H1 (cell line): ENCODE data around the gene PRMT2. TPM values are rescaled to one million over a fixed set of nuclear protein-coding genes. Genes with fewer than 3 reads are reported as not detected.

Experiments used
- CTCF ChIA-PET: fragments of 300-600 bp; sonication (Branson Sonifier 250); formaldehyde crosslinking; loops from one replicate; lab custom pipeline; 2021; ENCODE audit not compliant: partially characterized antibody; lab: Charles Lee
- POLR2A ChIA-PET: fragments of 300-600 bp; sonication (Branson Sonifier 250); formaldehyde crosslinking; loops from one replicate; lab custom pipeline; 2021; ENCODE audit warnings: inconsistent platforms; ENCODE audit not compliant: partially characterized antibody; lab: Charles Lee
- DNase-seq, 2 experiments: peaks; one replicate each; pipeline versions ENCODE4 v3.0.0 to v3.0.0-alpha.2; 2010 to 2022; ENCODE audit warnings: low spot score in 2 of 2, low read depth in 1 of 2, mixed read lengths in 1 of 2
- FAIRE-seq: peaks from 2 replicates; lab custom pipeline; 2011; peaks lifted over from hg19 to GRCh38; lab: Jason Lieb, UNC
- H2AFZ ChIP-seq: 2 replicates; pipeline ENCODE4 v1.8.1; 2012; ENCODE audit warnings: low read length, inconsistent platforms
- H2AK5ac ChIP-seq: 2 replicates; pipeline ENCODE4 v1.6.1; 2013; ENCODE audit warnings: low read depth, low read length
- H2BK120ac ChIP-seq: replicated peaks from 2 replicates; pipeline ENCODE3; 2013; ENCODE audit warnings: low read depth, low read length, inconsistent platforms
- H2BK12ac ChIP-seq: 2 replicates; pipeline ENCODE4 v1.6.1; 2013; ENCODE audit warnings: low read depth, low read length
- H2BK15ac ChIP-seq: 2 replicates; pipeline ENCODE4 v1.6.1; 2013; ENCODE audit warnings: low read length
- H2BK20ac ChIP-seq: 2 replicates; pipeline ENCODE4 v1.6.1; 2013; ENCODE audit warnings: low read length
- H2BK5ac ChIP-seq: 2 replicates; pipeline ENCODE4 v1.6.1; 2013; ENCODE audit warnings: low read depth, low read length
- H3K14ac ChIP-seq: 2 replicates; pipeline ENCODE4 v1.6.1; 2013; ENCODE audit warnings: inconsistent platforms; ENCODE audit not compliant: insufficient read length
- H3K18ac ChIP-seq: 2 replicates; pipeline ENCODE4 v1.6.1; 2013; ENCODE audit warnings: low read length; ENCODE audit errors: extremely low read depth
- H3K23ac ChIP-seq: 2 replicates; pipeline ENCODE4 v1.6.1; 2013; ENCODE audit warnings: inconsistent platforms; ENCODE audit not compliant: insufficient read length
- H3K23me2 ChIP-seq: 2 replicates; pipeline ENCODE4 v1.6.1; 2013; ENCODE audit warnings: low read depth, low read length
- H3K27ac ChIP-seq: 2 replicates; pipeline ENCODE4 v1.6.1; 2011; ENCODE audit warnings: low read depth, low read length, inconsistent platforms
- H3K27me3 ChIP-seq, 4 experiments: replicated peaks in 1 of 4; 1 replicate in 1 of 4; 2 replicates in 3 of 4; pipeline versions ENCODE4 v1.6.1 to v1.8.1; 2011 to 2013; ENCODE audit warnings: low read length in 3 of 4, mild to moderate bottlenecking in 3 of 4, inconsistent platforms in 2 of 4, mixed read lengths in 2 of 4, moderate library complexity in 1 of 4; ENCODE audit not compliant: control insufficient read depth in 3 of 4, insufficient read depth in 3 of 4; ENCODE audit errors: extremely low read depth in 1 of 4
- H3K36me3 ChIP-seq, 4 experiments: 2 replicates each; pipeline versions ENCODE4 v1.6.1 to v1.8.1; 2011 to 2013; ENCODE audit warnings: mild to moderate bottlenecking in 4 of 4, low read length in 3 of 4, moderate library complexity in 2 of 4, control low read depth in 1 of 4, inconsistent platforms in 1 of 4; ENCODE audit not compliant: insufficient read depth in 4 of 4, control insufficient read depth in 2 of 4
- H3K4ac ChIP-seq: replicated peaks from 2 replicates; pipeline ENCODE3; 2013; ENCODE audit warnings: low read length, low read depth, mixed read lengths, inconsistent platforms; ENCODE audit not compliant: insufficient read length
- H3K4me1 ChIP-seq, 4 experiments: replicated peaks in 1 of 4; 1 replicate in 1 of 4; 2 replicates in 3 of 4; pipeline versions ENCODE4 v1.6.1 to v1.8.1; 2011 to 2013; ENCODE audit warnings: low read length in 3 of 4, inconsistent platforms in 2 of 4, mixed read lengths in 1 of 4; ENCODE audit not compliant: insufficient read depth in 4 of 4, control insufficient read depth in 3 of 4
- H3K4me2 ChIP-seq, 2 experiments: 2 replicates each; pipeline versions ENCODE4 v1.6.1 to v1.8.1; 2011 to 2013; ENCODE audit warnings: low read depth in 2 of 2, low read length in 2 of 2, control low read depth in 1 of 2, inconsistent platforms in 1 of 2, mild to moderate bottlenecking in 1 of 2; ENCODE audit not compliant: insufficient read depth in 1 of 2
- H3K4me3 ChIP-seq, 4 experiments: fragments of 200-600, 300-600 bp in 1 of 4; sonication (generic), shearing (Covaris generic), sonication (Bioruptor Twin) in 1 of 4; 2 replicates each; pipeline versions ENCODE4 v1.5.1 to v1.8.1; 2011 to 2016; ENCODE audit warnings: low read length in 4 of 4, low read depth in 3 of 4, control low read depth in 2 of 4, inconsistent platforms in 2 of 4, mild to moderate bottlenecking in 2 of 4, mixed read lengths in 1 of 4, moderate library complexity in 1 of 4; ENCODE audit not compliant: insufficient read depth in 2 of 4; ENCODE audit errors: extremely low read depth in 1 of 4
- H3K56ac ChIP-seq: replicated peaks from 2 replicates; pipeline ENCODE3; 2013; ENCODE audit warnings: low read depth, mild to moderate bottlenecking, mixed read lengths, low read length, inconsistent platforms; ENCODE audit not compliant: insufficient read length
- H3K79me1 ChIP-seq: 2 replicates; pipeline ENCODE4 v1.6.1; 2013; ENCODE audit warnings: low read depth, low read length, control low read depth
- H3K79me2 ChIP-seq, 2 experiments: 2 replicates each; pipeline versions ENCODE4 v1.6.1 to v1.8.1; 2012 to 2013; ENCODE audit warnings: low read length in 2 of 2, mild to moderate bottlenecking in 2 of 2, inconsistent platforms in 1 of 2; ENCODE audit not compliant: insufficient read depth in 2 of 2, control insufficient read depth in 1 of 2
- H3K9ac ChIP-seq, 4 experiments: replicated peaks in 1 of 4; 1 replicate in 1 of 4; 2 replicates in 3 of 4; pipeline versions ENCODE4 v1.6.1 to v1.8.1; 2011 to 2013; ENCODE audit warnings: low read depth in 3 of 4, low read length in 3 of 4, control low read depth in 2 of 4, mild to moderate bottlenecking in 2 of 4, moderate library complexity in 2 of 4, inconsistent platforms in 1 of 4; ENCODE audit errors: extremely low read depth in 1 of 4
- H3K9me3 ChIP-seq, 2 experiments: 2 replicates each; pipeline versions ENCODE4 v1.6.1 to v1.8.1; 2012 to 2013; ENCODE audit warnings: mild to moderate bottlenecking in 2 of 2, moderate library complexity in 2 of 2, control low read depth in 1 of 2, inconsistent platforms in 1 of 2, low read depth in 1 of 2, low read length in 1 of 2, mixed read lengths in 1 of 2; ENCODE audit not compliant: insufficient read depth in 2 of 2
- H4K20me1 ChIP-seq, 2 experiments: replicated peaks in 1 of 2; 2 replicates each; pipeline versions ENCODE3 to v1.8.1; 2011 to 2013; ENCODE audit warnings: inconsistent platforms in 2 of 2, low read length in 2 of 2, mild to moderate bottlenecking in 1 of 2; ENCODE audit not compliant: insufficient read depth in 2 of 2, control insufficient read depth in 1 of 2
- H4K5ac ChIP-seq: 2 replicates; pipeline ENCODE4 v1.6.1; 2013; ENCODE audit warnings: low read length, low read depth, mixed read lengths, inconsistent platforms; ENCODE audit not compliant: insufficient read length
- H4K8ac ChIP-seq: 2 replicates; pipeline ENCODE4 v1.8.0; 2013; ENCODE audit warnings: mild to moderate bottlenecking, moderate library complexity, low read length, inconsistent platforms; ENCODE audit not compliant: insufficient read depth; ENCODE audit errors: extremely low read depth
- H4K91ac ChIP-seq: replicated peaks from 2 replicates; pipeline ENCODE3; 2013; ENCODE audit warnings: low read length, mixed read lengths, inconsistent platforms; ENCODE audit not compliant: insufficient read length
- ATF2 ChIP-seq: IDR thresholded peaks from 2 replicates; pipeline ENCODE4 v1.6.1; 2012; ENCODE audit warnings: low read length, inconsistent platforms
- BCL11A ChIP-seq, 2 experiments: IDR thresholded peaks; one replicate each; pipeline ENCODE4 v1.6.1; 2011; ENCODE audit warnings: low read depth in 2 of 2, low read length in 2 of 2, mild to moderate bottlenecking in 2 of 2
- CTBP2 ChIP-seq: IDR thresholded peaks from 2 replicates; pipeline ENCODE4 v1.7.0; 2011; ENCODE audit warnings: borderline replicate concordance, mild to moderate bottlenecking, moderate library complexity, mixed read lengths, low read length; ENCODE audit not compliant: insufficient read depth, insufficient read length
- EP300 ChIP-seq, 2 experiments: IDR thresholded peaks; 1 replicate in 1 of 2; 2 replicates in 1 of 2; pipeline ENCODE4 v1.6.1; 2011 to 2012; ENCODE audit warnings: low read depth in 2 of 2, low read length in 2 of 2, mild to moderate bottlenecking in 2 of 2, borderline replicate concordance in 1 of 2, inconsistent platforms in 1 of 2, moderate library complexity in 1 of 2
- HDAC6 ChIP-seq: IDR thresholded peaks from one replicate; pipeline ENCODE4 v1.7.1; 2012; ENCODE audit warnings: low read depth, mild to moderate bottlenecking, inconsistent platforms, low read length, moderate library complexity
- JUN ChIP-seq: IDR thresholded peaks from 2 replicates; pipeline ENCODE4 v1.6.1; 2011; ENCODE audit warnings: low read depth, mild to moderate bottlenecking, improper control_type of control experiment, low read length
- KDM4A ChIP-seq: IDR thresholded peaks from one replicate; pipeline ENCODE4 v1.7.1; 2012; ENCODE audit warnings: low read depth, mild to moderate bottlenecking, moderate library complexity, low read length, inconsistent platforms; ENCODE audit not compliant: severe bottlenecking
- KDM5A ChIP-seq: fragments of 200-600 bp; IDR thresholded peaks from 2 replicates; pipeline ENCODE4 v1.7.1; 2012; ENCODE audit warnings: mild to moderate bottlenecking, low read length, inconsistent platforms, mixed read lengths
- SIRT6 ChIP-seq: IDR thresholded peaks from one replicate; pipeline ENCODE4 v1.7.1; 2012; ENCODE audit warnings: low read length, inconsistent platforms
- SRF ChIP-seq: IDR thresholded peaks from 2 replicates; pipeline ENCODE4 v1.6.1; 2011; ENCODE audit warnings: mild to moderate bottlenecking, low read depth, low read length, moderate library complexity
- TCF12 ChIP-seq: IDR thresholded peaks from 2 replicates; pipeline ENCODE4 v1.6.1; 2011; ENCODE audit warnings: low read depth, mild to moderate bottlenecking, low read length
- ZNF274 ChIP-seq: IDR thresholded peaks from 2 replicates; pipeline ENCODE4 v1.7.0; 2012; ENCODE audit warnings: low read length, borderline replicate concordance; ENCODE audit errors: extremely low read depth
- WGBS, 2 experiments: shearing (Covaris generic) in 1 of 2; methylation state at CpG; one replicate each; pipeline versions ENCODE4 v1.1.6 to v1.1.7; 2013 to 2015; ENCODE audit warnings: low lambda C conversion rate in 2 of 2, mixed read lengths in 2 of 2, inconsistent platforms in 1 of 2, low coverage in 1 of 2, missing lambda C conversion rate in 1 of 2; ENCODE audit not compliant: insufficient replicate concordance in 2 of 2, insufficient coverage in 1 of 2, insufficient read length in 1 of 2; ENCODE audit errors: extremely low coverage in 1 of 2, missing lambda C conversion rate in 1 of 2; 5-methylcytosine and 5-hydroxymethylcytosine counted together
- polyA plus RNA-seq, 7 experiments: library from polyadenylated mRNA; depleted of rRNA in 3 of 7; stranded (reverse) in 5 of 7; unstranded in 2 of 7; fragments of >200 nt in 5 of 7; fragments of 200-250 nt in 2 of 7; gene quantifications; 1 replicate in 5 of 7; 2 replicates in 1 of 7; 4 replicates in 1 of 7; pipeline versions ENCODE4 v1.2.1 to v1.2.3, GENCODE V29; 2011 to 2013; ENCODE audit warnings: missing spikeins in 2 of 7, mixed read lengths in 2 of 7
- total RNA-seq: library from RNA; stranded (reverse); fragmentation: NEBNext Ultra II Directional; extraction: Animal tissue kit (Norgen Biotek cat#: 25700); gene quantifications from 2 replicates; pipeline ENCODE4 v1.2.1, GENCODE V29; 2021

The PRMT2 gene
- total and polyA plus RNA-seq, 2 of the 8 experiments (the other 6 are each of a cell fraction or from before 2014, with no cell fraction given), result 45.8 to 59.2 TPM

GRCh38 chr21:46616656-46617055 lies 18.8 kb upstream of the PRMT2 start:
- no peaks in the 10 kb centered on the region for H3K79me1 ChIP-seq
- H4K5ac ChIP-seq, result no peak overlapping the region
- no peak overlapping the region for H4K91ac ChIP-seq
- H2BK15ac ChIP-seq, result no peak overlapping the region
- DNase-seq, result no peak
- no peak overlapping the region for H4K8ac ChIP-seq
- H3K27me3 ChIP-seq, result no peaks in the 10 kb centered on the region
- H3K9me3 ChIP-seq, result no peaks in the 10 kb centered on the region
- 93% methylated on average over 1 of the region's 1 CpG; no CpG with 5 or more reads in 1 of the 2 experiments for WGBS, 2 experiments
- H3K4me3 ChIP-seq, result no peak overlapping the region
- H3K14ac ChIP-seq, result no peak overlapping the region
- ChIA-PET CTCF (no interaction called here), POLR2A (interaction anchor here (0.9 kb wide), 1 partner anchor 18 kb away, joined by 6 read pairs; the partner anchor contains the start of gene PRMT2)
- H3K23ac ChIP-seq, result no peak overlapping the region
- H3K4me2 ChIP-seq, result no peak overlapping the region
- H2AFZ ChIP-seq, result no peak overlapping the region
- no peaks in the 10 kb centered on the region; a peak in 1 of 7 replicates for H3K4me1 ChIP-seq
- no peak overlapping the region for H2BK120ac ChIP-seq
- H2BK5ac ChIP-seq, result no peak overlapping the region
- no peaks in the 10 kb centered on the region for H4K20me1 ChIP-seq
- no peak overlapping the region for H2BK20ac ChIP-seq
- H3K9ac ChIP-seq, result no peak overlapping the region
- H2AK5ac ChIP-seq, result no peak overlapping the region
- no peak overlapping the region for H2BK12ac ChIP-seq
- H3K56ac ChIP-seq, result no peak overlapping the region
- FAIRE-seq, result no peak
- H3K18ac ChIP-seq, result no peak overlapping the region
- H3K27ac ChIP-seq, result no peak overlapping the region
- H3K23me2 ChIP-seq, result no peaks in the 10 kb centered on the region
- H3K36me3 ChIP-seq, result no peaks in the 10 kb centered on the region
- no peak overlapping the region for H3K4ac ChIP-seq
- no peaks in the 10 kb centered on the region for H3K79me2 ChIP-seq
- TF ChIP-seq HDAC6 (no peak), BCL11A (IDR thresholded peaks at IDR 0.05; ENCODE audit: low read depth in 2 of 2, low read length in 2 of 2) (no peak), JUN (no peak), CTBP2 (no peak), ATF2 (no peak), TCF12 (no peak), SIRT6 (no peak), KDM4A (no peak), EP300 (IDR thresholded peaks at IDR 0.05; ENCODE audit: borderline replicate concordance in 1 of 2, low read depth in 2 of 2, low read length in 2 of 2) (no peak), ZNF274 (no peak), KDM5A (no peak), SRF (no peak)
